ENCODE results near the gene MSANTD7. TPM values are rescaled to one million over a fixed set of nuclear protein-coding genes. Genes with fewer than 3 reads are reported as not detected.

The MSANTD7 gene
- total RNA-seq, 1 donor from 2014 or later, result 17.1 TPM

GRCh38 chr10:14820775-14821154 lies 17.3 kb upstream of the MSANTD7 start:
- H3K27me3 Mint-ChIP-seq (ENCODE audit: low read depth), result peaks cover 69% of the 10 kb centered on the region
- no peak for TF ChIP-seq CTCF (IDR thresholded peaks at IDR 0.05; ENCODE audit: unreplicated experiment)
- H3K36me3 Mint-ChIP-seq, result no peaks in the 10 kb centered on the region

DNA sequence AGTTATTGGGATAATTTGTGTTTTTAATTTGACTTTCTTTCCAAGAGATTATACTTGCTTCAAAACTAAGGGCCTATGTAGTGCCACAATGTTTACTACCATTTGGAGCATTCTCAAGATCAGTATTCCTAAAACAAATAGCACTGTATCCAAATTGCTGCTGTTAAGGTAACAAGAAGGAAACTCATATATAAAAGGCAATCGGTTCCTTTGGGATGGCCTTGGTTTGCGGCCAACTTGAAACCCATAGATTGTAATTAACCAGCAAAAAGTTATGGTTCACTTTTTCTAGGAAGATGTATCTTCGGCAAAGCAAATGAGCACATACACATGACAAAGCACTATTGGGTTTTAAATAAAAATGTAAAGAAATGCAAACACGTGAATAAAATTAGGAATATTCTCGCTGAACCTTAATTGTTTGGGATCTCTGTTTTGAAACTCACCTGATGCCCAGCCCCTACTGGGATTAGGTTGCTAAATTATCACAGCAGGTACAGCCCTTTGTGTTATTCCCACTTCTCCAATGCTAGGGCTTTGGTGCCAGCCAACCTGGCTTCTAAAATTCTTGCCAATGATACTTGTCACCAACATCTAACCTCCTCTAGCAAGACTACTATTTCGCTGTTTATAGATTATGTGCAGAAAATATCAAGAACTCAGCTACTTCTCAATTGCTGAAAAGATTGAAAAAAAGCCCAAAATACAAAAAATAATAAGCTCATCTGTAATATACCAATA lies 16.3 kb upstream of the MSANTD7 start:
- Mint-ChIP-seq H3K27me3 (ENCODE audit: low read depth) (peaks cover 79% of the 10 kb centered on the region), H3K4me1 (peaks cover 7% of the 10 kb centered on the region), H3K36me3 (no peaks in the 10 kb centered on the region), H3K9me3 (no peaks in the 10 kb centered on the region), H3K4me3 (no peak overlapping the region), H3K27ac (no peak overlapping the region)
- no peak for TF ChIP-seq CTCF (IDR thresholded peaks at IDR 0.05; ENCODE audit: unreplicated experiment)
- no peak for DNase-seq (ENCODE audit: low spot score in 2 of 2, unreplicated experiment in 2 of 2)

More at GRCh38 chr10:14820775-14821154, 17.3 kb upstream of the MSANTD7 start:
- Mint-ChIP-seq H3K27ac (no peak overlapping the region), H3K4me3 (no peak overlapping the region), H3K4me1 (peaks cover 7% of the 10 kb centered on the region), H3K9me3 (no peaks in the 10 kb centered on the region)
- DNase-seq (ENCODE audit: low spot score in 2 of 2, unreplicated experiment in 2 of 2), result no peak

DNA sequence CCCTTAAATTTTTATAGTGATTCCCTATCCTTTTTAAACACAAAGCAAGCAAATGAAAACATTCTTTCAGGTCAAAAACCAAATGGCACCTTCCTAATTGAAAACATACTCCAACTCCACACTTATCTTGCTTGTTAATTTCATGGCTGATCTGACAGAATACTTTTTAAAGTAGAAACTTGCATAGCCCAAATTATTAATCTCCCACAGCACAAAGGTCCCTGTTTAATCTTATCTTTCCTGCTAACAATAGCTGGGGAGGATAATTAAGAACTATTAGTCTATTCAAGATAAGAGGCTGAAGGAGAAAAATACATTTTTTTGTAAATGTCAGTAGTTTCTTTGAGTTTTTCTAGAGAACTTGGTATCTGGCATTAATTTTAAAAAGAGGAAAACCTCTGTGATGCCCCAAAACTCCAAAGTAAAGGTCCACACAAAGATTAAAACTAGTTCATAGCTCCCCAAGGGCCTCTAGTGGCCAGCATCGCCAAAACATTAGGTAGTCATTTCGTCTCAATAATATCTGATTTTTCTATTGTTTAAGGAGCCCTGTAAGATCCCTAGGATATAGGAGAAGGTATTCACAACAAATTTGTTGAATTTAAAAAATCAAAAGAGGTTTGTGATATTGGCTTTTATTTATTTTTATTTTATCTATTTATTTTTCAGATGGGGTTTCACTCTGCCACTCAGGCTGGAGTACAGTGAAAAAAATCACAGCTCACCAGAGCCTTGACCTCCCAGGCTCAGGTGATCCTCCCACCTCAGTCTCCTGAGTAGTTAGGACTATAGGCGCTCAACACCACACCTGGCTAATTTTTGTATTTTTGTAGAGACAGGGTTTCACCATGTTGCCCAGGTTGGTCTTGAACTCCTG lies 15.0 kb upstream of the MSANTD7 start:
- Mint-ChIP-seq H3K36me3 (no peaks in the 10 kb centered on the region), H3K27ac (peak overlapping the region; percentile 59)

DNA sequence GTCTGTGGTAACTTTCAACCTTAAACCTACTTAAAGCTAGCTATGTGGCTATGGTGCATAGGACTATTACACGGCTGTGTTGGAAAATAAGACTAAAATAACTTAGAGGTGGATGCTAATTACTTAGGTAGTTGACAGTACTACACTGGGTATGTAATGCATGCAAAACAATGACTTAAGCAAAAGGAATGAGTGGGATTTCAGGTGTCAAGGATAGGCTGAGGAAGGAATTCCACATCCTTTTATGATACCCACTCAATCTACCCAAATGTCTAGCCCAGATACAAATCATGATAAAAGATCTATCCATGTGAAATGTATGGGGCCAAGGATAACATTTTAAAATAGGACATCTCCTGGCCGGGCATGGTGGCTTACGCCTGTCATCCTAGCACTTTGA lies 14.1 kb upstream of the MSANTD7 start:
- H3K4me1 Mint-ChIP-seq, result peaks cover 7% of the 10 kb centered on the region
- H3K27me3 Mint-ChIP-seq (ENCODE audit: low read depth), result peaks cover 77% of the 10 kb centered on the region
- no peaks in the 10 kb centered on the region for H3K9me3 Mint-ChIP-seq
- no peak for TF ChIP-seq CTCF (IDR thresholded peaks at IDR 0.05; ENCODE audit: unreplicated experiment)
- H3K27ac Mint-ChIP-seq, result no peak overlapping the region
- DNase-seq (ENCODE audit: low spot score in 2 of 2, unreplicated experiment in 2 of 2), result no peak
- no peaks in the 10 kb centered on the region for H3K36me3 Mint-ChIP-seq
- H3K4me3 Mint-ChIP-seq, result no peak overlapping the region

More for the DNA sequence above, 15.0 kb upstream of the MSANTD7 start:
- DNase-seq (ENCODE audit: low spot score in 2 of 2, unreplicated experiment in 2 of 2), result no peak
- Mint-ChIP-seq H3K4me3 (no peak overlapping the region), H3K4me1 (peaks cover 7% of the 10 kb centered on the region), H3K9me3 (no peaks in the 10 kb centered on the region), H3K27me3 (ENCODE audit: low read depth) (peaks cover 79% of the 10 kb centered on the region)
- TF ChIP-seq CTCF (IDR thresholded peaks at IDR 0.05; ENCODE audit: unreplicated experiment), result no peak

- no peak for DNase-seq (ENCODE audit: low spot score in 2 of 2, unreplicated experiment in 2 of 2)
- H3K4me3 Mint-ChIP-seq, result no peak overlapping the region
- no peaks in the 10 kb centered on the region for H3K36me3 Mint-ChIP-seq
- H3K27ac Mint-ChIP-seq, result no peak overlapping the region
- no peak for TF ChIP-seq CTCF (IDR thresholded peaks at IDR 0.05; ENCODE audit: unreplicated experiment)
- H3K9me3 Mint-ChIP-seq, result no peaks in the 10 kb centered on the region
- H3K4me1 Mint-ChIP-seq, result peaks cover 7% of the 10 kb centered on the region
- H3K27me3 Mint-ChIP-seq (ENCODE audit: low read depth), result peaks cover 61% of the 10 kb centered on the region
Observed at GRCh38 chr10:14826076-14826829, 11.9 kb upstream of the MSANTD7 start.
